Pancreas (tissue), 10 donors: ENCODE measurements around the gene APBA2. TPM values are rescaled to one million over a fixed set of nuclear protein-coding genes. Genes with fewer than 3 reads are reported as not detected.

Experiments
- ATAC-seq, 4 donors: fragments of 200-7000 bp; cut with Tn5 transposase; one replicate each; pipeline versions ENCODE4 v1.8.0 to v1.9.1; 2020; ENCODE audit warnings: mild to moderate bottlenecking in 4 of 4, moderate library complexity in 4 of 4
- DNase-seq, 6 donors: peaks; one replicate each; pipeline ENCODE4 v3.0.0-alpha.2; 2020
- FAIRE-seq: peaks from 2 replicates; lab custom pipeline; 2012; peaks lifted over from hg19 to GRCh38; lab: Jason Lieb, UNC
- H3K27ac ChIP-seq, 4 donors: fragments of 200-600 bp; sonication (generic); 1 replicate in 3 of 4; 2 replicates in 1 of 4; pipeline versions ENCODE4 v1.5.0 to v1.8.0; 2020
- H3K27me3 ChIP-seq, 4 donors: fragments of 200-600 bp; one replicate each; pipeline ENCODE4 v1.8.0; 2021
- H3K36me3 ChIP-seq, 3 donors: fragments of 200-600 bp; sonication (generic) in 1 of 3; one replicate each; pipeline versions ENCODE4 v1.5.0 to v1.8.0; 2020 to 2021
- H3K4me1 ChIP-seq, 3 donors: fragments of 200-600 bp; one replicate each; pipeline ENCODE4 v1.8.0; 2021
- H3K4me3 ChIP-seq, 4 donors: fragments of 200-600 bp; sonication (generic) in 2 of 4; one replicate each; pipeline versions ENCODE4 v1.5.0 to v1.8.0; 2020 to 2021
- H3K9me3 ChIP-seq, 4 donors: fragments of 200-600 bp; one replicate each; pipeline ENCODE4 v1.8.0; 2021
- WGBS, 2 donors: extraction: QIAGEN DNeasy Blood & Tissue Kit; methylation state at CpG; one replicate each; pipeline ENCODE4 v1.1.7; 2013; 5-methylcytosine and 5-hydroxymethylcytosine counted together
- intact Hi-C, 3 donors: fragments of 100-400 bp; cut with DNase I; formaldehyde crosslinking; loops; one replicate each; pipeline versions ENCODE4 v1.11.1 to v1.14.2; 2022
- polyA plus RNA-seq, 2 donors: library from polyadenylated mRNA; stranded (reverse); fragments of 200-250 nt; gene quantifications; one replicate each; pipeline ENCODE4 v1.2.3, GENCODE V29; 2013
- total RNA-seq, 6 donors: library from RNA; stranded (reverse); fragmentation: NEBNext Ultra II Directional in 4 of 6; extraction: Animal tissue kit (Norgen Biotek cat#: 25700) in 4 of 6; gene quantifications; one replicate each; pipeline versions ENCODE4 v1.2.1 to v1.2.4, GENCODE V29; 2021 to 2023
- TF ChIP-seq, protein P1 (sequence below), 4 donors: fragments of 200-600 bp; sonication (generic) in 3 of 4; IDR thresholded peaks; one replicate each; pipeline versions ENCODE4 v1.5.0 to v1.8.0; 2021; ENCODE audit warnings: antibody characterized with exemption in 4 of 4
- donor health status: healthy with polysubstance abuse.
- donor health status: DM: no; HTN: no; CAD: no; lungs with moderate emphysema.
- donor health status: DM: no; HTN: no; CAD: no.
- donor health status: control.
- donor health status: control.
- donor health status: Bipolar disorder and iron deficiency.
- donor health status: DM: yes; HTN: yes; CAD: no.
- donor health status: DM: no; HTN: no; CAD: no.
- donor health status: DM: no; HTN: no; CAD: no.
- donor health status: DM: yes; HTN: yes; CAD: no.

APBA2 gene
- total and polyA plus RNA-seq, 8 donors, result 3.9 to 10.3 (median 6.7) TPM

DNA sequence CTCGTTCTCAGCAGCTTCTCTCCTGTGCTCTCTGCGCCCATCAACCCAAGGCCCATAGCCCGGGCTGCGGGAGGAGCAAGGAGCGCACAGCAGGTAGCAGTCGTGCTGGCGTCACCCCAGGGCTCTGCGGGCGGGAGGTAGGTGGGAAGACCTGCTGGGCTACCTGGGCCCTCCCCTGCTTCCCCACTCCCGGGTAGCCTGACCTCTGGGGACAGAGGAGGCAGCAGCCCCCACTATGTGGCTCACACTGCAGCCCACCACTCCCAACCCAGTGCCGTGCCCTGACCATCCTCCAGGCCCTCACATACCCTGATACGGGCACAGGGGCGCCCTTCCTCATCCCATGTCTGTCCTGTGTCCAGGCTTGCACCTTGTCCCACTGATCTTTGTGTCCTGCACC is 212.9 kb downstream of the APBA2 start:
- WGBS, 2 donors, result 83 to 85% methylated on average over 12 to 13 of the region's 13 CpGs
- no peak for FAIRE-seq
- TF ChIP-seq, protein P1, sequence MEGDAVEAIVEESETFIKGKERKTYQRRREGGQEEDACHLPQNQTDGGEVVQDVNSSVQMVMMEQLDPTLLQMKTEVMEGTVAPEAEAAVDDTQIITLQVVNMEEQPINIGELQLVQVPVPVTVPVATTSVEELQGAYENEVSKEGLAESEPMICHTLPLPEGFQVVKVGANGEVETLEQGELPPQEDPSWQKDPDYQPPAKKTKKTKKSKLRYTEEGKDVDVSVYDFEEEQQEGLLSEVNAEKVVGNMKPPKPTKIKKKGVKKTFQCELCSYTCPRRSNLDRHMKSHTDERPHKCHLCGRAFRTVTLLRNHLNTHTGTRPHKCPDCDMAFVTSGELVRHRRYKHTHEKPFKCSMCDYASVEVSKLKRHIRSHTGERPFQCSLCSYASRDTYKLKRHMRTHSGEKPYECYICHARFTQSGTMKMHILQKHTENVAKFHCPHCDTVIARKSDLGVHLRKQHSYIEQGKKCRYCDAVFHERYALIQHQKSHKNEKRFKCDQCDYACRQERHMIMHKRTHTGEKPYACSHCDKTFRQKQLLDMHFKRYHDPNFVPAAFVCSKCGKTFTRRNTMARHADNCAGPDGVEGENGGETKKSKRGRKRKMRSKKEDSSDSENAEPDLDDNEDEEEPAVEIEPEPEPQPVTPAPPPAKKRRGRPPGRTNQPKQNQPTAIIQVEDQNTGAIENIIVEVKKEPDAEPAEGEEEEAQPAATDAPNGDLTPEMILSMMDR (IDR thresholded peaks at IDR 0.05), result no peak
- H3K27ac ChIP-seq, result no peak overlapping the region
- no peak for ATAC-seq
- intact Hi-C loops, result no loop called here
- no peaks in the 10 kb centered on the region for H3K27me3 ChIP-seq
- no peaks in the 10 kb centered on the region for H3K36me3 ChIP-seq
- no peaks in the 10 kb centered on the region for H3K4me1 ChIP-seq
- H3K4me3 ChIP-seq, result no peak overlapping the region
- H3K9me3 ChIP-seq, result no peaks in the 10 kb centered on the region
- peak in 1 of 6 donors; percentile 61 for DNase-seq

DNA sequence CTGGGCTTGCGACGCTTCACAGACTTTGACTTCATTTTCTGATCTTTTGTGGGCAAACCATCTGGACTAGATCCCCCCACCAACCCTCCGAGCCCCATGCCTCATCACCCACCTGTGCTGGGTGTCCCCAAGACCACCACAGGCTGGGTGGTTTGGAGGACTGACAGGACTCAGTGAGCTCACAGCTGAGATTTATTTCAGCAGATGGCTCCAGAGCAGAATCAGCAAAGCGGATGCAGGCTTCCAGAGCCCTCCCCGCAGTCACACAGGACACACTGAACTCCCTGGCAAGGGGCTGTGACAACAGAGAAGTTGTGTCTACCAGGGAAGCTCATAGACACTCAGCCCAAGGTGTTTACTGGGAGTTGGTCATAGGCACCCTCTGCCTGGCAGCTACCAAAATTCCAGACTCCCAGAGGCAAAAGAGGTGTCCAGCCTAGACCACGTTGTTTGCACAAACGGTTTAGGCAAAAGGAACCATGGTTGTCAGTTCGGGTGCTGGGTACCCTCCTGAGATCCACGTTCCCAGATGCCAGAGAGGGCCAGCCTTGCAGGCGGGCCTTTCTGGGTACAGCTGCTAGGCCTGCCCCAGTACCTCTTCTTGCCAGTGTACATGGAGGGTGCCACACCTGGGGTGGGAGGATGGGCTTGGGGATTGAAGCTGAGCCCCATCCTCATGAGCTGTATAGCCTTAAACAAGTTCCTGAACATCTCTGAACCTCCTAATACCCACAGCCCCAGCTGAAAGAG is 213.5 kb downstream of the APBA2 start:
- Histone ChIP-seq H3K9me3 (no peaks in the 10 kb centered on the region), H3K36me3 (no peaks in the 10 kb centered on the region), H3K27ac (no peak overlapping the region), H3K4me1 (no peaks in the 10 kb centered on the region), H3K4me3 (no peak overlapping the region), H3K27me3 (no peaks in the 10 kb centered on the region)
- DNase-seq (no peak), FAIRE-seq (no peak), ATAC-seq (no peak)
- TF ChIP-seq, protein P1 (IDR thresholded peaks at IDR 0.05), result no peak
- intact Hi-C loops, result no loop called here
- WGBS, 2 donors, result 86 to 95% methylated on average over 10 of the region's 10 CpGs

DNA sequence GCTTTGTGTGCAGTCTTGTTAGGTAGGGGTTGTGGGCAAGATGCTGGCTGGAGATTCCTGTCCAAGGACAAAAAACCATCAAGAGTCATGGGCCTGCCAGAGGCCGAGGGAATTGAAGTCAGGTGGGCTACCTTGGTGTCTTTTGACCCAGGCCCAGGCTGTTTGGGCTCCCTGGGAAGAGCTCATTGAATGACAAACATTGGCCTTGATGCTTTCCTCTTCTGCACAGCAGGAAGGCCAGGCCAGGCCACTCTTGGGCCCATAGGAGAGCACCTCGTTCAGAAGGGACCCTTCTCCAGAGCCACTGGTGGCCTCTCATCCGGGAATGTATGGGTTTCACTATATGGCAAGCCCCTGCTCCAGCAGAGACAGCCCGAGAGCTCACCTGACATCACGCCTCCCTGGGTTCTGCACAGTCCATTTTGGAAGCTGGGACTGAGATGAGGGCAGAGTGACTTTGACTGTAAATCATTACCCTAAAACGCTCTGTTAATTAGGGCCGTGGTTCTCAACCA is 214.8 kb downstream of the APBA2 start:
- TF ChIP-seq, protein P1 (IDR thresholded peaks at IDR 0.05), result no peak
- Histone ChIP-seq H3K27ac (no peak overlapping the region), H3K36me3 (no peaks in the 10 kb centered on the region), H3K4me1 (no peaks in the 10 kb centered on the region), H3K27me3 (no peaks in the 10 kb centered on the region), H3K4me3 (no peak overlapping the region), H3K9me3 (no peaks in the 10 kb centered on the region)
- intact Hi-C loops, result no loop called here
- ATAC-seq, result no peak
- 74 to 80% methylated on average over 7 of the region's 7 CpGs for WGBS, 2 donors
- FAIRE-seq, result no peak
- DNase-seq, result no peak

DNA sequence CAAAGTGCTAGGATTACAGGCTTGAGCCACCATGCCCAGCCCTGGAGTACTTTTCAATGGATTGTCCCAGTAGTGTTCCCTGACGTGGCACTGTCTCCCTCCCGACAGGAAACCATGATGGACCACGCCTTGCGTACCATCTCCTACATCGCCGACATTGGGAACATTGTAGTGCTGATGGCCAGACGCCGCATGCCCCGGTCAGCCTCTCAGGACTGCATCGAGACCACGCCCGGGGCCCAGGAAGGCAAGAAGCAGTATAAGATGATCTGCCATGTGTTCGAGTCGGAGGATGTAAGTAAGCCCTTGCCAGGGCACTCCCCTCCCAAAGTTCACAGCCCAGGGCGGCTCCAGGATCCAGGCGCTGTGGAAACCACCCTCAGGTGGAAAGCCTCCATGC is 215.7 kb downstream of the APBA2 start:
- Histone ChIP-seq H3K27ac (no peak overlapping the region), H3K36me3 (no peaks in the 10 kb centered on the region), H3K4me1 (no peaks in the 10 kb centered on the region), H3K4me3 (no peak overlapping the region), H3K27me3 (no peaks in the 10 kb centered on the region), H3K9me3 (no peaks in the 10 kb centered on the region)
- intact Hi-C loops, result no loop called here
- 94 to 95% methylated on average over 16 of the region's 16 CpGs for WGBS, 2 donors
- DNase-seq, result no peak
- no peak for ATAC-seq
- FAIRE-seq, result no peak
- TF ChIP-seq, protein P1 (IDR thresholded peaks at IDR 0.05), result no peak
